Left ventricle myocardium inferior (tissue), 1 donor: ENCODE data around the gene ZSCAN21. TPM values are rescaled to one million over a fixed set of nuclear protein-coding genes. Genes with fewer than 3 reads are reported as not detected.

ENCODE experiments used
- DNase-seq: peaks from one replicate; pipeline ENCODE4 v3.0.0-alpha.2; 2020
- H3K27ac ChIP-seq: fragments of 200-600 bp; replicated peaks from 2 replicates; pipeline ENCODE4 v1.8.0; 2021
- H3K27me3 ChIP-seq: fragments of 200-600 bp; 2 replicates; pipeline ENCODE4 v1.8.0; 2021; ENCODE audit warnings: low read depth
- H3K36me3 ChIP-seq: fragments of 200-600 bp; 2 replicates; pipeline ENCODE4 v1.8.0; 2021
- H3K4me1 ChIP-seq: fragments of 200-600 bp; 2 replicates; pipeline ENCODE4 v1.8.0; 2021
- H3K4me3 ChIP-seq: fragments of 200-600 bp; 2 replicates; pipeline ENCODE4 v1.8.0; 2021; ENCODE audit warnings: mild to moderate bottlenecking, moderate library complexity
- H3K9me3 ChIP-seq: fragments of 200-600 bp; replicated peaks from 2 replicates; pipeline ENCODE4 v1.8.0; 2021
- intact Hi-C: fragments of 100-400 bp; cut with micrococcal nuclease; formaldehyde crosslinking; loops from one replicate; pipeline ENCODE4 v1.11.0; 2022
- total RNA-seq: library from RNA; stranded (reverse); fragmentation: NEBNext Ultra II Directional; extraction: Animal tissue kit (Norgen Biotek cat#: 25700); gene quantifications from one replicate; pipeline ENCODE4 v1.2.1, GENCODE V29; 2021
- TF ChIP-seq, protein P1 (sequence below): fragments of 200-600 bp; IDR thresholded peaks from 2 replicates; pipeline ENCODE4 v1.8.0; 2021; ENCODE audit warnings: antibody characterized with exemption, mild to moderate bottlenecking, borderline replicate concordance
- donor health status: DM: no; HTN: yes; CAD: no; lungs with severe emphysema.

Gene ZSCAN21
- total RNA-seq, 1 donor from 2014 or later: 6.4 TPM

DNA sequence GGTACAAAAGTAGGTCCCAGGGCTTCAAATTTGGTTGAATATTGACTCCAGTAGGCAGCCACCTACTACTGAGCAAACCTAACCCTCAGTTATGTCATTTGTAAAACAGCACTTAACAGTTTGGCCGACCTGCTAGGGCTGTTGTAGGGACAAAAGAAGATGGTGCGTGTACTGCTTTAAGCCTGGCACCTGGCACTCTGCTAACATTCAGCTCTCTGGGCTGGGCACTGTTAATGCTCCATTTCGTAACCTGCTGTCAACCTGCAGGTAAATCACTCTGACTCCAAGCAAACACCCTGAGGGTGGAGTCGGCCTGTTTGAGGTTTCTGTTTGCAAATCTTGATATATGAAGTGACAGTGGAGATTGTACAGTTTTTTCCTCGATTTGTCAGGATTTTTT is 27.0 kb upstream of the ZSCAN21 start:
- Histone ChIP-seq H3K27ac (no peak overlapping the region), H3K4me1 (peaks cover 36% of the 10 kb centered on the region), H3K27me3 (no peaks in the 10 kb centered on the region), H3K4me3 (no peak overlapping the region), H3K36me3 (peaks cover 50% of the 10 kb centered on the region), H3K9me3 (no peaks in the 10 kb centered on the region)
- DNase-seq: no peak
- intact Hi-C loops: no loop called here
- TF ChIP-seq, protein P1, sequence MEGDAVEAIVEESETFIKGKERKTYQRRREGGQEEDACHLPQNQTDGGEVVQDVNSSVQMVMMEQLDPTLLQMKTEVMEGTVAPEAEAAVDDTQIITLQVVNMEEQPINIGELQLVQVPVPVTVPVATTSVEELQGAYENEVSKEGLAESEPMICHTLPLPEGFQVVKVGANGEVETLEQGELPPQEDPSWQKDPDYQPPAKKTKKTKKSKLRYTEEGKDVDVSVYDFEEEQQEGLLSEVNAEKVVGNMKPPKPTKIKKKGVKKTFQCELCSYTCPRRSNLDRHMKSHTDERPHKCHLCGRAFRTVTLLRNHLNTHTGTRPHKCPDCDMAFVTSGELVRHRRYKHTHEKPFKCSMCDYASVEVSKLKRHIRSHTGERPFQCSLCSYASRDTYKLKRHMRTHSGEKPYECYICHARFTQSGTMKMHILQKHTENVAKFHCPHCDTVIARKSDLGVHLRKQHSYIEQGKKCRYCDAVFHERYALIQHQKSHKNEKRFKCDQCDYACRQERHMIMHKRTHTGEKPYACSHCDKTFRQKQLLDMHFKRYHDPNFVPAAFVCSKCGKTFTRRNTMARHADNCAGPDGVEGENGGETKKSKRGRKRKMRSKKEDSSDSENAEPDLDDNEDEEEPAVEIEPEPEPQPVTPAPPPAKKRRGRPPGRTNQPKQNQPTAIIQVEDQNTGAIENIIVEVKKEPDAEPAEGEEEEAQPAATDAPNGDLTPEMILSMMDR: no peak

DNA sequence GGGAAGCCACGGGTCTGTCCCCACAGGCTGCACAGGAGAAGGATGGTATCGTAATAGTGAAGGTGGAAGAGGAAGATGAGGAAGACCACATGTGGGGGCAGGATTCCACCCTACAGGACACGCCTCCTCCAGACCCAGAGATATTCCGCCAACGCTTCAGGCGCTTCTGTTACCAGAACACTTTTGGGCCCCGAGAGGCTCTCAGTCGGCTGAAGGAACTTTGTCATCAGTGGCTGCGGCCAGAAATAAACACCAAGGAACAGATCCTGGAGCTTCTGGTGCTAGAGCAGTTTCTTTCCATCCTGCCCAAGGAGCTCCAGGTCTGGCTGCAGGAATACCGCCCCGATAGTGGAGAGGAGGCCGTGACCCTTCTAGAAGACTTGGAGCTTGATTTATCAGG is 26.0 kb upstream of the ZSCAN21 start:
- Histone ChIP-seq H3K4me3 (no peak overlapping the region), H3K4me1 (peaks cover 31% of the 10 kb centered on the region), H3K27ac (no peak overlapping the region), H3K27me3 (no peaks in the 10 kb centered on the region), H3K9me3 (no peaks in the 10 kb centered on the region), H3K36me3 (peaks cover 59% of the 10 kb centered on the region)
- DNase-seq: no peak
- intact Hi-C loops: no loop called here
- TF ChIP-seq, protein P1: no peak

DNA sequence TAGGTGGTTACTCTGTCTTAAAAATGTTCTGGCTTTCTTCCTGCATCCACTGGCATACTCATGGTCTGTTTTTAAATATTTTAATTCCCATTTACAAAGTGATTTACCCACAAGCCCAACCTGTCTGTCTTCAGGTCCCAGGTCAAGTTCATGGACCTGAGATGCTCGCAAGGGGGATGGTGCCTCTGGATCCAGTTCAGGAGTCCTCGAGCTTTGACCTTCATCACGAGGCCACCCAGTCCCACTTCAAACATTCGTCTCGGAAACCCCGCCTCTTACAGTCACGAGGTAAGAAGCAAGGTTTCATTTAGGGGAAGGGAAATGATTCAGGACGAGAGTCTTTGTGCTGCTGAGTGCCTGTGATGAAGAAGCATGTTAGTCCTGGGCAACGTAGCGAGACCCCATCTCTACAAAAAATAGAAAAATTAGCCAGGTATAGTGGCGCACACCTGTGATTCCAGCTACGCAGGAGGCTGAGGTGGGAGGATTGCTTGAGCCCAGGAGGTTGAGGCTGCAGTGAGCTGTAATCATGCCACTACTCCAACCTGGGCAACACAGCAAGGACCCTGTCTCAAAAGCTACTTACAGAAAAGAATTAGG is 25.5 kb upstream of the ZSCAN21 start:
- no peaks in the 10 kb centered on the region for H3K9me3 ChIP-seq
- H3K4me3 ChIP-seq: no peak overlapping the region
- TF ChIP-seq, protein P1: no peak
- H3K27ac ChIP-seq: no peak overlapping the region
- no peak for DNase-seq
- H3K27me3 ChIP-seq: no peaks in the 10 kb centered on the region
- peaks cover 60% of the 10 kb centered on the region for H3K36me3 ChIP-seq
- peaks cover 25% of the 10 kb centered on the region for H3K4me1 ChIP-seq
- intact Hi-C loops: no loop called here

DNA sequence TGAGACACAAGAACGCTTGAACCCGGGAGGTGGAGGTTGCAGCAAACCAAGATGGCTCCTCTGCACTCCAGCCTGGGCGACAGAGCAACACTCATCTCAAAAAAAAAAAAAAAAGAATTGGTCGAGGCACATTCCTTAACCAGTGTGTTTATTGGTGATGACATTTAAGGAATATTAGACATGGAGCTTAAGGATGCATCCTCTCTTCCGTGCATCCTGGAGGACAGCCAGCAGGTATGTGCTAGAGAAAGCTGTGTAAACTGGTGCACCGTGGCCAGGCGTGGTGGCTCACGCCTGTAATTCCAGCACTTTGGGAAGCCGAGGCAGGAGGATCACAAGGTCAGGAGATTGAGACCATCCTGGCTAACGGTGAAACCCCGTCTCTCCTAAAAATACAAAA is 22.4 kb upstream of the ZSCAN21 start:
- Histone ChIP-seq H3K4me3 (no peak overlapping the region), H3K27ac (no peak overlapping the region), H3K4me1 (no peaks in the 10 kb centered on the region), H3K9me3 (no peaks in the 10 kb centered on the region), H3K27me3 (no peaks in the 10 kb centered on the region), H3K36me3 (peaks cover 83% of the 10 kb centered on the region)
- intact Hi-C loops: no loop called here
- TF ChIP-seq, protein P1: no peak
- no peak for DNase-seq

DNA sequence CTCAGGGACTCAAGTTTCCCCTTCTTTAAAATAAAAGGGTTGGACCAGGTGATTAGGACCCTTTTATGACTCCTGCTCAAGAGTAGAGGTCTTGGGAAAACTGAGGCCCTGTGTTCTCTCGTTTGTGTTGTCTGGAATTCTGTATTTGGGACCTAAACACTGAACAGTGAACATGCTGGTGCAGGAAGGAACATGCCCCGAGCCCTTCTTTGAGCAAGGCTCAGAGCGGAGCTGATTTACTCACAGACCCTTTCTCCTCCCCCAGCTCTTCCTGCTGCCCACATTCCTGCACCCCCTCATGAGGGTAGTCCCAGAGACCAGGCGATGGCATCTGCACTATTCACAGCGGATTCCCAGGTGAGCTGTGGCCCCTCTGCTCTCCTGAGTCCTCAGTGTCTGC is 20.0 kb upstream of the ZSCAN21 start:
- Histone ChIP-seq H3K36me3 (peaks cover 90% of the 10 kb centered on the region), H3K27ac (no peak overlapping the region), H3K9me3 (no peaks in the 10 kb centered on the region), H3K4me1 (no peaks in the 10 kb centered on the region), H3K27me3 (no peaks in the 10 kb centered on the region), H3K4me3 (no peak overlapping the region)
- intact Hi-C loops: no loop called here
- TF ChIP-seq, protein P1: no peak
- no peak for DNase-seq

DNA sequence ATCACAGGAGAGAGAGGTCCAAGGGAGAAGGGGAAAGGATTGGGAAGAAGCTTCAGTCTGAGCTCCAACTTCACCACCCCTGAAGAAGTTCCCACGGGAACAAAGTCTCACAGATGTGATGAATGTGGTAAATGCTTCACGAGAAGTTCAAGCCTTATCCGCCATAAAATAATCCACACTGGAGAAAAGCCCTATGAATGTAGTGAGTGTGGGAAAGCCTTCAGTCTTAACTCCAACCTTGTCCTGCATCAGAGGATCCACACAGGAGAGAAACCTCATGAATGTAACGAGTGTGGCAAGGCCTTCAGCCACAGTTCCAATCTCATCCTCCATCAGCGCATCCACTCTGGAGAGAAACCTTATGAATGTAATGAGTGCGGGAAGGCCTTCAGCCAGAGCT is 16.0 kb upstream of the ZSCAN21 start:
- H3K4me1 ChIP-seq: no peaks in the 10 kb centered on the region
- no peak overlapping the region for H3K4me3 ChIP-seq
- no peak for DNase-seq
- H3K27ac ChIP-seq: no peak overlapping the region
- no peaks in the 10 kb centered on the region for H3K9me3 ChIP-seq
- TF ChIP-seq, protein P1: no peak
- H3K27me3 ChIP-seq: no peaks in the 10 kb centered on the region
- peaks cover 76% of the 10 kb centered on the region for H3K36me3 ChIP-seq
- intact Hi-C loops: no loop called here
